H1 (cell line): Measurements from ENCODE around the gene MVK. TPM values are rescaled to one million over a fixed set of nuclear protein-coding genes. Genes with fewer than 3 reads are reported as not detected.

Experiments used
- CTCF ChIA-PET: fragments of 300-600 bp; sonication (Branson Sonifier 250); formaldehyde crosslinking; loops from one replicate; lab custom pipeline; 2021; ENCODE audit not compliant: partially characterized antibody; lab: Charles Lee
- POLR2A ChIA-PET: fragments of 300-600 bp; sonication (Branson Sonifier 250); formaldehyde crosslinking; loops from one replicate; lab custom pipeline; 2021; ENCODE audit warnings: inconsistent platforms; ENCODE audit not compliant: partially characterized antibody; lab: Charles Lee
- DNase-seq, 2 experiments: peaks; one replicate each; pipeline versions ENCODE4 v3.0.0 to v3.0.0-alpha.2; 2010 to 2022; ENCODE audit warnings: low spot score in 2 of 2, low read depth in 1 of 2, mixed read lengths in 1 of 2
- FAIRE-seq: peaks from 2 replicates; lab custom pipeline; 2011; peaks lifted over from hg19 to GRCh38; lab: Jason Lieb, UNC
- H2AFZ ChIP-seq: 2 replicates; pipeline ENCODE4 v1.8.1; 2012; ENCODE audit warnings: low read length, inconsistent platforms
- H2AK5ac ChIP-seq: 2 replicates; pipeline ENCODE4 v1.6.1; 2013; ENCODE audit warnings: low read depth, low read length
- H2BK120ac ChIP-seq: replicated peaks from 2 replicates; pipeline ENCODE3; 2013; ENCODE audit warnings: low read depth, low read length, inconsistent platforms
- H2BK12ac ChIP-seq: 2 replicates; pipeline ENCODE4 v1.6.1; 2013; ENCODE audit warnings: low read depth, low read length
- H2BK15ac ChIP-seq: 2 replicates; pipeline ENCODE4 v1.6.1; 2013; ENCODE audit warnings: low read length
- H2BK20ac ChIP-seq: 2 replicates; pipeline ENCODE4 v1.6.1; 2013; ENCODE audit warnings: low read length
- H2BK5ac ChIP-seq: 2 replicates; pipeline ENCODE4 v1.6.1; 2013; ENCODE audit warnings: low read depth, low read length
- H3K14ac ChIP-seq: 2 replicates; pipeline ENCODE4 v1.6.1; 2013; ENCODE audit warnings: inconsistent platforms; ENCODE audit not compliant: insufficient read length
- H3K18ac ChIP-seq: 2 replicates; pipeline ENCODE4 v1.6.1; 2013; ENCODE audit warnings: low read length; ENCODE audit errors: extremely low read depth
- H3K23ac ChIP-seq: 2 replicates; pipeline ENCODE4 v1.6.1; 2013; ENCODE audit warnings: inconsistent platforms; ENCODE audit not compliant: insufficient read length
- H3K23me2 ChIP-seq: 2 replicates; pipeline ENCODE4 v1.6.1; 2013; ENCODE audit warnings: low read depth, low read length
- H3K27ac ChIP-seq: 2 replicates; pipeline ENCODE4 v1.6.1; 2011; ENCODE audit warnings: low read depth, low read length, inconsistent platforms
- H3K27me3 ChIP-seq, 4 experiments: replicated peaks in 1 of 4; 1 replicate in 1 of 4; 2 replicates in 3 of 4; pipeline versions ENCODE4 v1.6.1 to v1.8.1; 2011 to 2013; ENCODE audit warnings: low read length in 3 of 4, mild to moderate bottlenecking in 3 of 4, inconsistent platforms in 2 of 4, mixed read lengths in 2 of 4, moderate library complexity in 1 of 4; ENCODE audit not compliant: control insufficient read depth in 3 of 4, insufficient read depth in 3 of 4; ENCODE audit errors: extremely low read depth in 1 of 4
- H3K36me3 ChIP-seq, 4 experiments: 2 replicates each; pipeline versions ENCODE4 v1.6.1 to v1.8.1; 2011 to 2013; ENCODE audit warnings: mild to moderate bottlenecking in 4 of 4, low read length in 3 of 4, moderate library complexity in 2 of 4, control low read depth in 1 of 4, inconsistent platforms in 1 of 4; ENCODE audit not compliant: insufficient read depth in 4 of 4, control insufficient read depth in 2 of 4
- H3K4ac ChIP-seq: replicated peaks from 2 replicates; pipeline ENCODE3; 2013; ENCODE audit warnings: low read length, low read depth, mixed read lengths, inconsistent platforms; ENCODE audit not compliant: insufficient read length
- H3K4me1 ChIP-seq, 4 experiments: replicated peaks in 1 of 4; 1 replicate in 1 of 4; 2 replicates in 3 of 4; pipeline versions ENCODE4 v1.6.1 to v1.8.1; 2011 to 2013; ENCODE audit warnings: low read length in 3 of 4, inconsistent platforms in 2 of 4, mixed read lengths in 1 of 4; ENCODE audit not compliant: insufficient read depth in 4 of 4, control insufficient read depth in 3 of 4
- H3K4me2 ChIP-seq, 2 experiments: 2 replicates each; pipeline versions ENCODE4 v1.6.1 to v1.8.1; 2011 to 2013; ENCODE audit warnings: low read depth in 2 of 2, low read length in 2 of 2, control low read depth in 1 of 2, inconsistent platforms in 1 of 2, mild to moderate bottlenecking in 1 of 2; ENCODE audit not compliant: insufficient read depth in 1 of 2
- H3K4me3 ChIP-seq, 4 experiments: fragments of 200-600, 300-600 bp in 1 of 4; sonication (generic), shearing (Covaris generic), sonication (Bioruptor Twin) in 1 of 4; 2 replicates each; pipeline versions ENCODE4 v1.5.1 to v1.8.1; 2011 to 2016; ENCODE audit warnings: low read length in 4 of 4, low read depth in 3 of 4, control low read depth in 2 of 4, inconsistent platforms in 2 of 4, mild to moderate bottlenecking in 2 of 4, mixed read lengths in 1 of 4, moderate library complexity in 1 of 4; ENCODE audit not compliant: insufficient read depth in 2 of 4; ENCODE audit errors: extremely low read depth in 1 of 4
- H3K56ac ChIP-seq: replicated peaks from 2 replicates; pipeline ENCODE3; 2013; ENCODE audit warnings: low read depth, mild to moderate bottlenecking, mixed read lengths, low read length, inconsistent platforms; ENCODE audit not compliant: insufficient read length
- H3K79me1 ChIP-seq: 2 replicates; pipeline ENCODE4 v1.6.1; 2013; ENCODE audit warnings: low read depth, low read length, control low read depth
- H3K79me2 ChIP-seq, 2 experiments: 2 replicates each; pipeline versions ENCODE4 v1.6.1 to v1.8.1; 2012 to 2013; ENCODE audit warnings: low read length in 2 of 2, mild to moderate bottlenecking in 2 of 2, inconsistent platforms in 1 of 2; ENCODE audit not compliant: insufficient read depth in 2 of 2, control insufficient read depth in 1 of 2
- H3K9ac ChIP-seq, 4 experiments: replicated peaks in 1 of 4; 1 replicate in 1 of 4; 2 replicates in 3 of 4; pipeline versions ENCODE4 v1.6.1 to v1.8.1; 2011 to 2013; ENCODE audit warnings: low read depth in 3 of 4, low read length in 3 of 4, control low read depth in 2 of 4, mild to moderate bottlenecking in 2 of 4, moderate library complexity in 2 of 4, inconsistent platforms in 1 of 4; ENCODE audit errors: extremely low read depth in 1 of 4
- H3K9me3 ChIP-seq, 2 experiments: 2 replicates each; pipeline versions ENCODE4 v1.6.1 to v1.8.1; 2012 to 2013; ENCODE audit warnings: mild to moderate bottlenecking in 2 of 2, moderate library complexity in 2 of 2, control low read depth in 1 of 2, inconsistent platforms in 1 of 2, low read depth in 1 of 2, low read length in 1 of 2, mixed read lengths in 1 of 2; ENCODE audit not compliant: insufficient read depth in 2 of 2
- H4K20me1 ChIP-seq, 2 experiments: replicated peaks in 1 of 2; 2 replicates each; pipeline versions ENCODE3 to v1.8.1; 2011 to 2013; ENCODE audit warnings: inconsistent platforms in 2 of 2, low read length in 2 of 2, mild to moderate bottlenecking in 1 of 2; ENCODE audit not compliant: insufficient read depth in 2 of 2, control insufficient read depth in 1 of 2
- H4K5ac ChIP-seq: 2 replicates; pipeline ENCODE4 v1.6.1; 2013; ENCODE audit warnings: low read length, low read depth, mixed read lengths, inconsistent platforms; ENCODE audit not compliant: insufficient read length
- H4K8ac ChIP-seq: 2 replicates; pipeline ENCODE4 v1.8.0; 2013; ENCODE audit warnings: mild to moderate bottlenecking, moderate library complexity, low read length, inconsistent platforms; ENCODE audit not compliant: insufficient read depth; ENCODE audit errors: extremely low read depth
- H4K91ac ChIP-seq: replicated peaks from 2 replicates; pipeline ENCODE3; 2013; ENCODE audit warnings: low read length, mixed read lengths, inconsistent platforms; ENCODE audit not compliant: insufficient read length
- JUND ChIP-seq: IDR thresholded peaks from 2 replicates; pipeline ENCODE4 v1.6.1; 2011; ENCODE audit warnings: mild to moderate bottlenecking, improper control_type of control experiment, low read length
- WGBS, 2 experiments: shearing (Covaris generic) in 1 of 2; methylation state at CpG; one replicate each; pipeline versions ENCODE4 v1.1.6 to v1.1.7; 2013 to 2015; ENCODE audit warnings: low lambda C conversion rate in 2 of 2, mixed read lengths in 2 of 2, inconsistent platforms in 1 of 2, low coverage in 1 of 2, missing lambda C conversion rate in 1 of 2; ENCODE audit not compliant: insufficient replicate concordance in 2 of 2, insufficient coverage in 1 of 2, insufficient read length in 1 of 2; ENCODE audit errors: extremely low coverage in 1 of 2, missing lambda C conversion rate in 1 of 2; 5-methylcytosine and 5-hydroxymethylcytosine counted together
- polyA plus RNA-seq, 7 experiments: library from polyadenylated mRNA; depleted of rRNA in 3 of 7; stranded (reverse) in 5 of 7; unstranded in 2 of 7; fragments of >200 nt in 5 of 7; fragments of 200-250 nt in 2 of 7; gene quantifications; 1 replicate in 5 of 7; 2 replicates in 1 of 7; 4 replicates in 1 of 7; pipeline versions ENCODE4 v1.2.1 to v1.2.3, GENCODE V29; 2011 to 2013; ENCODE audit warnings: missing spikeins in 2 of 7, mixed read lengths in 2 of 7
- total RNA-seq: library from RNA; stranded (reverse); fragmentation: NEBNext Ultra II Directional; extraction: Animal tissue kit (Norgen Biotek cat#: 25700); gene quantifications from 2 replicates; pipeline ENCODE4 v1.2.1, GENCODE V29; 2021

MVK gene
- total and polyA plus RNA-seq, 2 of the 8 experiments (the other 6 are each of a cell fraction or from before 2014, with no cell fraction given): 15.7 to 20.9 TPM

- no peak overlapping the region for H3K4ac ChIP-seq
- TF ChIP-seq JUND: no peak
- H3K23ac ChIP-seq: no peak overlapping the region
- no peak overlapping the region for H2BK5ac ChIP-seq
- no peaks in the 10 kb centered on the region for H3K9me3 ChIP-seq
- H4K8ac ChIP-seq: no peak overlapping the region
- H3K4me3 ChIP-seq: no peak overlapping the region
- H3K79me2 ChIP-seq: no peaks in the 10 kb centered on the region
- no peak overlapping the region; the same call in 1 of the 2 replicates for H2AFZ ChIP-seq
- H3K79me1 ChIP-seq: no peaks in the 10 kb centered on the region
- H3K4me1 ChIP-seq: peaks cover 0 to 4% (median under 1%) of the 10 kb centered on the region in 4 experiments; a peak in 1 of 7 replicates
- H3K27ac ChIP-seq: no peak overlapping the region
- H4K91ac ChIP-seq: no peak overlapping the region
- no peak overlapping the region for H2BK12ac ChIP-seq
- FAIRE-seq: no peak
- no peaks in the 10 kb centered on the region for H3K36me3 ChIP-seq
- no peaks in the 10 kb centered on the region; a peak in 1 of 7 replicates for H3K27me3 ChIP-seq
- no peaks in the 10 kb centered on the region for H3K23me2 ChIP-seq
- no peak overlapping the region for H2AK5ac ChIP-seq
- no peak overlapping the region for H4K5ac ChIP-seq
- no peak overlapping the region for H3K14ac ChIP-seq
- no peak overlapping the region for H3K56ac ChIP-seq
- H3K18ac ChIP-seq: no peak overlapping the region
- H4K20me1 ChIP-seq: peaks cover 0 to 2% of the 10 kb centered on the region in 2 experiments
- ChIA-PET POLR2A (no interaction called here), CTCF (interaction anchor here (0.7 to 2.4 kb wide), 8 partner anchors 10 to 183 kb away, joined by 3 to 9 read pairs (median 4); no protein-coding TSS in a partner anchor)
- no peak overlapping the region for H2BK15ac ChIP-seq
- no peak overlapping the region for H3K4me2 ChIP-seq
- H2BK20ac ChIP-seq: no peak overlapping the region
- no peak overlapping the region for H2BK120ac ChIP-seq
- H3K9ac ChIP-seq: no peak overlapping the region
- 89% methylated on average over 22 of the region's 22 CpGs; no CpG with 5 or more reads in 1 of the 2 experiments for WGBS, 2 experiments
- no peak for DNase-seq
Measured at GRCh38 chr12:109621901-109622364, 48.3 kb downstream of the MVK start.
